Measurements from ENCODE around the gene KRTAP19-8.

GRCh38 chr21:31087639-31088473 is 49.6 kb upstream of the KRTAP19-8 start:
- TF ChIP-seq POLR2A (IDR thresholded peaks at IDR 0.05) (no peak), CTCF (IDR thresholded peaks at IDR 0.05) (no peak)

All from uterus (tissue), 2 donors.